HCT116 (cell line): ENCODE measurements around the gene PCDHB16.
"Not testable (repeated sequence)": the region's sequence is repeated elsewhere in the genome, so short reads cannot be mapped to it uniquely, and the experiment has no call there.

ENCODE experiments used
- CEBPB ChIP-seq: IDR thresholded peaks from 2 replicates; pipeline ENCODE4 v1.6.1; 2012; ENCODE audit warnings: low read depth
- EGR1 ChIP-seq: IDR thresholded peaks from 2 replicates; pipeline ENCODE4 v1.6.1; 2012; ENCODE audit warnings: low read depth
- EZH2 ChIP-seq: fragments of 200-600 bp; sonication (generic); IDR thresholded peaks from 2 replicates; pipeline ENCODE4 v1.6.1; 2017; ENCODE audit warnings: antibody characterized with exemption, mixed run types
- POLR2A ChIP-seq: IDR thresholded peaks from 2 replicates; pipeline ENCODE4 v1.7.0; 2011; ENCODE audit warnings: borderline replicate concordance; ENCODE audit not compliant: insufficient read depth, insufficient read length; ENCODE audit errors: extremely low read depth
- POLR2AphosphoS5 ChIP-seq: IDR thresholded peaks from 2 replicates; pipeline ENCODE4 v1.6.1; 2011; ENCODE audit warnings: mild to moderate bottlenecking, low read depth, low read length, moderate library complexity
- RAD21 ChIP-seq: IDR thresholded peaks from 2 replicates; pipeline ENCODE4 v1.6.1; 2012; ENCODE audit warnings: low read depth, mild to moderate bottlenecking
- ZFX ChIP-seq: fragments of 450-650 bp; IDR thresholded peaks from 2 replicates; pipeline ENCODE4 v1.6.1; 2017
- ZNF274 ChIP-seq: fragments of 200-500 bp; sonication (Bioruptor generic); IDR thresholded peaks from 2 replicates; pipeline ENCODE4 v1.6.1; 2014; ENCODE audit warnings: mild to moderate bottlenecking, low read depth, low read length, inconsistent platforms
- TF ChIP-seq, protein P1 (sequence below), 3 experiments: fragments of 200-600 bp in 1 of 3; sonication (generic) in 1 of 3; IDR thresholded peaks in 2 of 3; conservative IDR thresholded peaks in 1 of 3; 2 replicates each; pipeline ENCODE4 v1.5.1; 2012 to 2017; ENCODE audit warnings: low read depth in 2 of 3, low read length in 2 of 3, antibody characterized with exemption in 1 of 3, borderline replicate concordance in 1 of 3, control low read depth in 1 of 3, mild to moderate bottlenecking in 1 of 3, mixed read lengths in 1 of 3, mixed run types in 1 of 3, moderate library complexity in 1 of 3; ENCODE audit not compliant: insufficient read depth in 1 of 3
- TF ChIP-seq, protein P2 (sequence below): IDR thresholded peaks from 2 replicates; pipeline ENCODE4 v1.6.1; 2012
- TF ChIP-seq, protein P3 (sequence below): IDR thresholded peaks from 2 replicates; pipeline ENCODE4 v1.6.1; 2012; ENCODE audit warnings: low read depth

DNA sequence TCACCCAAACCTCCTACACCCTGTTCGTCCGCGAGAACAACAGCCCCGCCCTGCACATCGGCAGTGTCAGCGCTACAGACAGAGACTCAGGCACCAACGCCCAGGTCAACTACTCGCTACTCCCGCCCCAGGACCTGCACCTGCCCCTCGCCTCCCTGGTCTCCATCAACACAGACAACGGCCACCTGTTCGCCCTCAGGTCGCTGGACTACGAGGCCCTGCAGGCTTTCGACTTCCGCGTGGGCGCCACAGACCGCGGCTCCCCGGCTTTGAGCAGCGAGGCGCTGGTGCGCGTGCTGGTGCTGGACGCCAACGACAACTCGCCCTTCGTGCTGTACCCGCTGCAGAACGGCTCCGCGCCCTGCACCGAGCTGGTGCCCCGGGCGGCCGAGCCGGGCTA, 18.9 kb downstream of the PCDHB16 start:
- TF ChIP-seq, protein P1, sequence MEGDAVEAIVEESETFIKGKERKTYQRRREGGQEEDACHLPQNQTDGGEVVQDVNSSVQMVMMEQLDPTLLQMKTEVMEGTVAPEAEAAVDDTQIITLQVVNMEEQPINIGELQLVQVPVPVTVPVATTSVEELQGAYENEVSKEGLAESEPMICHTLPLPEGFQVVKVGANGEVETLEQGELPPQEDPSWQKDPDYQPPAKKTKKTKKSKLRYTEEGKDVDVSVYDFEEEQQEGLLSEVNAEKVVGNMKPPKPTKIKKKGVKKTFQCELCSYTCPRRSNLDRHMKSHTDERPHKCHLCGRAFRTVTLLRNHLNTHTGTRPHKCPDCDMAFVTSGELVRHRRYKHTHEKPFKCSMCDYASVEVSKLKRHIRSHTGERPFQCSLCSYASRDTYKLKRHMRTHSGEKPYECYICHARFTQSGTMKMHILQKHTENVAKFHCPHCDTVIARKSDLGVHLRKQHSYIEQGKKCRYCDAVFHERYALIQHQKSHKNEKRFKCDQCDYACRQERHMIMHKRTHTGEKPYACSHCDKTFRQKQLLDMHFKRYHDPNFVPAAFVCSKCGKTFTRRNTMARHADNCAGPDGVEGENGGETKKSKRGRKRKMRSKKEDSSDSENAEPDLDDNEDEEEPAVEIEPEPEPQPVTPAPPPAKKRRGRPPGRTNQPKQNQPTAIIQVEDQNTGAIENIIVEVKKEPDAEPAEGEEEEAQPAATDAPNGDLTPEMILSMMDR (IDR thresholded peaks at IDR 0.05 in 2 of 3, conservative IDR thresholded peaks at IDR 0.05 in 1 of 3; ENCODE audit: borderline replicate concordance in 1 of 3, insufficient read depth in 1 of 3, low read depth in 2 of 3, low read length in 2 of 3), result not testable (repeated sequence)
- TF ChIP-seq EZH2, RAD21, POLR2AphosphoS5, POLR2A, ZNF274, EGR1, ZFX, CEBPB: not testable (repeated sequence)
- TF ChIP-seq, protein P2, sequence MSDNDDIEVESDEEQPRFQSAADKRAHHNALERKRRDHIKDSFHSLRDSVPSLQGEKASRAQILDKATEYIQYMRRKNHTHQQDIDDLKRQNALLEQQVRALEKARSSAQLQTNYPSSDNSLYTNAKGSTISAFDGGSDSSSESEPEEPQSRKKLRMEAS, result not testable (repeated sequence)
- TF ChIP-seq, protein P3, sequence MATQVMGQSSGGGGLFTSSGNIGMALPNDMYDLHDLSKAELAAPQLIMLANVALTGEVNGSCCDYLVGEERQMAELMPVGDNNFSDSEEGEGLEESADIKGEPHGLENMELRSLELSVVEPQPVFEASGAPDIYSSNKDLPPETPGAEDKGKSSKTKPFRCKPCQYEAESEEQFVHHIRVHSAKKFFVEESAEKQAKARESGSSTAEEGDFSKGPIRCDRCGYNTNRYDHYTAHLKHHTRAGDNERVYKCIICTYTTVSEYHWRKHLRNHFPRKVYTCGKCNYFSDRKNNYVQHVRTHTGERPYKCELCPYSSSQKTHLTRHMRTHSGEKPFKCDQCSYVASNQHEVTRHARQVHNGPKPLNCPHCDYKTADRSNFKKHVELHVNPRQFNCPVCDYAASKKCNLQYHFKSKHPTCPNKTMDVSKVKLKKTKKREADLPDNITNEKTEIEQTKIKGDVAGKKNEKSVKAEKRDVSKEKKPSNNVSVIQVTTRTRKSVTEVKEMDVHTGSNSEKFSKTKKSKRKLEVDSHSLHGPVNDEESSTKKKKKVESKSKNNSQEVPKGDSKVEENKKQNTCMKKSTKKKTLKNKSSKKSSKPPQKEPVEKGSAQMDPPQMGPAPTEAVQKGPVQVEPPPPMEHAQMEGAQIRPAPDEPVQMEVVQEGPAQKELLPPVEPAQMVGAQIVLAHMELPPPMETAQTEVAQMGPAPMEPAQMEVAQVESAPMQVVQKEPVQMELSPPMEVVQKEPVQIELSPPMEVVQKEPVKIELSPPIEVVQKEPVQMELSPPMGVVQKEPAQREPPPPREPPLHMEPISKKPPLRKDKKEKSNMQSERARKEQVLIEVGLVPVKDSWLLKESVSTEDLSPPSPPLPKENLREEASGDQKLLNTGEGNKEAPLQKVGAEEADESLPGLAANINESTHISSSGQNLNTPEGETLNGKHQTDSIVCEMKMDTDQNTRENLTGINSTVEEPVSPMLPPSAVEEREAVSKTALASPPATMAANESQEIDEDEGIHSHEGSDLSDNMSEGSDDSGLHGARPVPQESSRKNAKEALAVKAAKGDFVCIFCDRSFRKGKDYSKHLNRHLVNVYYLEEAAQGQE, result not testable (repeated sequence)
